HUES6 (cell line): ENCODE measurements around the gene PSMA5.
"Not testable (repeated sequence)": the region's sequence is repeated elsewhere in the genome, so short reads cannot be mapped to it uniquely, and the experiment has no call there.

Experiments
- H3K27ac ChIP-seq: 2 replicates; pipeline ENCODE4 v1.7.0; 2013; ENCODE audit warnings: low read depth, mild to moderate bottlenecking, low read length, inconsistent platforms
- H3K27me3 ChIP-seq: 2 replicates; pipeline ENCODE4 v1.6.1; 2013; ENCODE audit warnings: low read length; ENCODE audit not compliant: control insufficient read depth, insufficient read depth
- H3K36me3 ChIP-seq: 2 replicates; pipeline ENCODE4 v1.6.1; 2013; ENCODE audit warnings: low read length; ENCODE audit not compliant: control insufficient read depth, insufficient read depth
- H3K4me1 ChIP-seq: 2 replicates; pipeline ENCODE4 v1.6.1; 2013; ENCODE audit warnings: low read length; ENCODE audit not compliant: control insufficient read depth, insufficient read depth
- H3K4me3 ChIP-seq: 2 replicates; pipeline ENCODE4 v1.5.1; 2013; ENCODE audit warnings: low read depth, low read length
- H3K9ac ChIP-seq: one replicate; pipeline ENCODE4 v1.6.1; 2013; ENCODE audit warnings: mild to moderate bottlenecking, low read length
- H3K9me3 ChIP-seq: 2 replicates; pipeline ENCODE4 v1.6.1; 2013; ENCODE audit warnings: low read depth, low read length; ENCODE audit not compliant: control insufficient read depth, insufficient read depth

The PSMA5 gene

GRCh38 chr1:109379907-109380306 is 46.3 kb downstream of the PSMA5 start:
- Histone ChIP-seq H3K27ac (no peak overlapping the region), H3K4me1 (peaks cover 18% of the 10 kb centered on the region), H3K36me3 (no peaks in the 10 kb centered on the region), H3K4me3 (no peak overlapping the region), H3K27me3 (no peaks in the 10 kb centered on the region), H3K9ac (no peak overlapping the region), H3K9me3 (no peaks in the 10 kb centered on the region)

GRCh38 chr1:109379422-109379821 is 46.8 kb downstream of the PSMA5 start:
- Histone ChIP-seq H3K4me1 (peaks cover 18% of the 10 kb centered on the region), H3K27me3 (no peaks in the 10 kb centered on the region), H3K9ac (no peak overlapping the region), H3K27ac (no peak overlapping the region), H3K9me3 (no peaks in the 10 kb centered on the region), H3K36me3 (no peaks in the 10 kb centered on the region), H3K4me3 (no peak overlapping the region)

GRCh38 chr1:109377698-109378097 is 48.5 kb downstream of the PSMA5 start:
- Histone ChIP-seq H3K27me3 (no peaks in the 10 kb centered on the region), H3K9ac (no peak overlapping the region), H3K4me3 (no peak overlapping the region), H3K27ac (no peak overlapping the region), H3K4me1 (peaks cover 5% of the 10 kb centered on the region), H3K9me3 (no peaks in the 10 kb centered on the region), H3K36me3 (no peaks in the 10 kb centered on the region)

GRCh38 chr1:109373696-109374095 is 52.6 kb downstream of the PSMA5 start:
- not testable (repeated sequence) for H3K27me3 ChIP-seq, H3K4me3 ChIP-seq, H3K36me3 ChIP-seq, H3K9ac ChIP-seq, H3K9me3 ChIP-seq, H3K27ac ChIP-seq
- H3K4me1 ChIP-seq = peaks cover 13% of the 10 kb centered on the region

- Histone ChIP-seq H3K27ac (no peak overlapping the region), H3K27me3 (no peaks in the 10 kb centered on the region), H3K9ac (no peak overlapping the region), H3K4me1 (peaks cover 13% of the 10 kb centered on the region), H3K36me3 (no peaks in the 10 kb centered on the region), H3K9me3 (no peaks in the 10 kb centered on the region), H3K4me3 (no peak overlapping the region)
These were observed 53.1 kb downstream of the PSMA5 start for GRCh38 chr1:109373126-109373525.

GRCh38 chr1:109372281-109372680 is 54.0 kb downstream of the PSMA5 start:
- Histone ChIP-seq H3K9me3 (no peaks in the 10 kb centered on the region), H3K27ac (no peak overlapping the region), H3K4me1 (peaks cover 13% of the 10 kb centered on the region), H3K36me3 (peaks cover 5% of the 10 kb centered on the region), H3K9ac (no peak overlapping the region), H3K4me3 (no peak overlapping the region), H3K27me3 (no peaks in the 10 kb centered on the region)

GRCh38 chr1:109371341-109371739 is 54.9 kb downstream of the PSMA5 start:
- H3K4me3 ChIP-seq = no peak overlapping the region
- H3K9ac ChIP-seq = no peak overlapping the region
- no peaks in the 10 kb centered on the region for H3K27me3 ChIP-seq
- no peak overlapping the region for H3K27ac ChIP-seq
- H3K9me3 ChIP-seq = no peaks in the 10 kb centered on the region
- peaks cover 13% of the 10 kb centered on the region for H3K4me1 ChIP-seq
- peaks cover 14% of the 10 kb centered on the region for H3K36me3 ChIP-seq

- Histone ChIP-seq H3K4me1 (peaks cover 13% of the 10 kb centered on the region), H3K9ac (no peak overlapping the region), H3K9me3 (no peaks in the 10 kb centered on the region), H3K27ac (no peak overlapping the region), H3K36me3 (peaks cover 20% of the 10 kb centered on the region), H3K27me3 (no peaks in the 10 kb centered on the region), H3K4me3 (no peak overlapping the region)
These were observed 55.4 kb downstream of the PSMA5 start for GRCh38 chr1:109370712-109371340.

- H3K27me3 ChIP-seq = no peaks in the 10 kb centered on the region
- H3K4me1 ChIP-seq = peaks cover 13% of the 10 kb centered on the region
- peaks cover 20% of the 10 kb centered on the region for H3K36me3 ChIP-seq
- H3K4me3 ChIP-seq = no peak overlapping the region
- no peak overlapping the region for H3K9ac ChIP-seq
- no peak overlapping the region for H3K27ac ChIP-seq
- H3K9me3 ChIP-seq = no peaks in the 10 kb centered on the region
These were observed 57.0 kb downstream of the PSMA5 start for GRCh38 chr1:109369167-109369746.

GRCh38 chr1:109368464-109368863 is 57.8 kb downstream of the PSMA5 start:
- peaks cover 20% of the 10 kb centered on the region for H3K36me3 ChIP-seq
- no peak overlapping the region for H3K4me3 ChIP-seq
- no peaks in the 10 kb centered on the region for H3K27me3 ChIP-seq
- H3K9me3 ChIP-seq = no peaks in the 10 kb centered on the region
- no peak overlapping the region for H3K9ac ChIP-seq
- H3K27ac ChIP-seq = no peak overlapping the region
- peaks cover 13% of the 10 kb centered on the region for H3K4me1 ChIP-seq

- Histone ChIP-seq H3K27me3 (no peaks in the 10 kb centered on the region), H3K27ac (no peak overlapping the region), H3K36me3 (peaks cover 20% of the 10 kb centered on the region), H3K4me3 (no peak overlapping the region), H3K9ac (no peak overlapping the region), H3K4me1 (peaks cover 13% of the 10 kb centered on the region), H3K9me3 (no peaks in the 10 kb centered on the region)
These were observed 58.6 kb downstream of the PSMA5 start for GRCh38 chr1:109367626-109368025.
